Measurements from ENCODE around the gene TM2D3.

Gene TM2D3

GRCh38 chr15:101615414-101615985, 36.7 kb downstream of the TM2D3 start (continued):
- TF ChIP-seq, protein P1, sequence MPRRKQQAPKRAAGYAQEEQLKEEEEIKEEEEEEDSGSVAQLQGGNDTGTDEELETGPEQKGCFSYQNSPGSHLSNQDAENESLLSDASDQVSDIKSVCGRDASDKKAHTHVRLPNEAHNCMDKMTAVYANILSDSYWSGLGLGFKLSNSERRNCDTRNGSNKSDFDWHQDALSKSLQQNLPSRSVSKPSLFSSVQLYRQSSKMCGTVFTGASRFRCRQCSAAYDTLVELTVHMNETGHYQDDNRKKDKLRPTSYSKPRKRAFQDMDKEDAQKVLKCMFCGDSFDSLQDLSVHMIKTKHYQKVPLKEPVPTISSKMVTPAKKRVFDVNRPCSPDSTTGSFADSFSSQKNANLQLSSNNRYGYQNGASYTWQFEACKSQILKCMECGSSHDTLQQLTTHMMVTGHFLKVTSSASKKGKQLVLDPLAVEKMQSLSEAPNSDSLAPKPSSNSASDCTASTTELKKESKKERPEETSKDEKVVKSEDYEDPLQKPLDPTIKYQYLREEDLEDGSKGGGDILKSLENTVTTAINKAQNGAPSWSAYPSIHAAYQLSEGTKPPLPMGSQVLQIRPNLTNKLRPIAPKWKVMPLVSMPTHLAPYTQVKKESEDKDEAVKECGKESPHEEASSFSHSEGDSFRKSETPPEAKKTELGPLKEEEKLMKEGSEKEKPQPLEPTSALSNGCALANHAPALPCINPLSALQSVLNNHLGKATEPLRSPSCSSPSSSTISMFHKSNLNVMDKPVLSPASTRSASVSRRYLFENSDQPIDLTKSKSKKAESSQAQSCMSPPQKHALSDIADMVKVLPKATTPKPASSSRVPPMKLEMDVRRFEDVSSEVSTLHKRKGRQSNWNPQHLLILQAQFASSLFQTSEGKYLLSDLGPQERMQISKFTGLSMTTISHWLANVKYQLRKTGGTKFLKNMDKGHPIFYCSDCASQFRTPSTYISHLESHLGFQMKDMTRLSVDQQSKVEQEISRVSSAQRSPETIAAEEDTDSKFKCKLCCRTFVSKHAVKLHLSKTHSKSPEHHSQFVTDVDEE (CRISPR knock-in tag; IDR thresholded peaks at IDR 0.05): no peak
- TF ChIP-seq RARB (CRISPR knock-in tag; IDR thresholded peaks at IDR 0.05) (no peak), ZNF565 (CRISPR knock-in tag; conservative IDR thresholded peaks at IDR 0.05; ENCODE audit: low read depth) (no peak), ZFP3 (CRISPR knock-in tag; IDR thresholded peaks at IDR 0.05) (no peak)
- TF ChIP-seq, protein P2, sequence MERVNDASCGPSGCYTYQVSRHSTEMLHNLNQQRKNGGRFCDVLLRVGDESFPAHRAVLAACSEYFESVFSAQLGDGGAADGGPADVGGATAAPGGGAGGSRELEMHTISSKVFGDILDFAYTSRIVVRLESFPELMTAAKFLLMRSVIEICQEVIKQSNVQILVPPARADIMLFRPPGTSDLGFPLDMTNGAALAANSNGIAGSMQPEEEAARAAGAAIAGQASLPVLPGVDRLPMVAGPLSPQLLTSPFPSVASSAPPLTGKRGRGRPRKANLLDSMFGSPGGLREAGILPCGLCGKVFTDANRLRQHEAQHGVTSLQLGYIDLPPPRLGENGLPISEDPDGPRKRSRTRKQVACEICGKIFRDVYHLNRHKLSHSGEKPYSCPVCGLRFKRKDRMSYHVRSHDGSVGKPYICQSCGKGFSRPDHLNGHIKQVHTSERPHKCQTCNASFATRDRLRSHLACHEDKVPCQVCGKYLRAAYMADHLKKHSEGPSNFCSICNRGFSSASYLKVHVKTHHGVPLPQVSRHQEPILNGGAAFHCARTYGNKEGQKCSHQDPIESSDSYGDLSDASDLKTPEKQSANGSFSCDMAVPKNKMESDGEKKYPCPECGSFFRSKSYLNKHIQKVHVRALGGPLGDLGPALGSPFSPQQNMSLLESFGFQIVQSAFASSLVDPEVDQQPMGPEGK (CRISPR knock-in tag; IDR thresholded peaks at IDR 0.05; ENCODE audit: borderline replicate concordance): no peak

DNA sequence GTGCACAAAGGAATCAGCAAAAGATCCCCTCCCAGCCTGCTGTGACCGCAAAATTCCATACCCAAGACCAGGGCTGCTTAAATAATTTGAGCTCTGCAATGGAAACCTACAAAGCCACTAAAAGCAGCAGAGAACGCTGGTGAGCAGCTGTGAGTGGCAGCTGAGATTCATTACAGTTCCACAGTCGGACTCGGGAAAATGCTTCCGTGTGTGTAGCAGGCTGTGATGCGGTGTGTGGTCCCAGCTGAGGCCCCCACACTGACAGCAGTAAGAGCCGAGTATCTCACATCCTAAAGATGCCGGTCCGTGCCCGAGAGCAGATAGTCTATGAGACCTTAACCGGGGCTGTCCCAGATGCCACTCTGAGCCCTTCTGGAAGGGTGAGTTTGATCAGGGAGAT, 37.4 kb downstream of the TM2D3 start:
- no peak for TF ChIP-seq ZNF8 (CRISPR knock-in tag; IDR thresholded peaks at IDR 0.05)
- no peak for TF ChIP-seq PPARA (CRISPR knock-in tag; IDR thresholded peaks at IDR 0.05; ENCODE audit: borderline replicate concordance)
- no peak for TF ChIP-seq BACH2 (CRISPR knock-in tag; IDR thresholded peaks at IDR 0.05; ENCODE audit: borderline replicate concordance)
- TF ChIP-seq CSRNP3 (CRISPR knock-in tag; IDR thresholded peaks at IDR 0.05): no peak
- TF ChIP-seq ARNTL (CRISPR knock-in tag; IDR thresholded peaks at IDR 0.05; ENCODE audit: borderline replicate concordance, low read depth): no peak
- TF ChIP-seq RARB (CRISPR knock-in tag; IDR thresholded peaks at IDR 0.05): no peak
- no peak for TF ChIP-seq ZFP3 (CRISPR knock-in tag; IDR thresholded peaks at IDR 0.05)
- TF ChIP-seq ZFP30 (CRISPR knock-in tag; IDR thresholded peaks at IDR 0.05): no peak
- TF ChIP-seq ZNF70 (CRISPR knock-in tag; IDR thresholded peaks at IDR 0.05): no peak
- TF ChIP-seq ISL1 (CRISPR knock-in tag; IDR thresholded peaks at IDR 0.05): no peak
- TF ChIP-seq CREB5 (CRISPR knock-in tag; IDR thresholded peaks at IDR 0.05; ENCODE audit: low read depth): no peak
- TF ChIP-seq ESRRG (CRISPR knock-in tag; IDR thresholded peaks at IDR 0.05): no peak
- ATAC-seq: no peak

DNA sequence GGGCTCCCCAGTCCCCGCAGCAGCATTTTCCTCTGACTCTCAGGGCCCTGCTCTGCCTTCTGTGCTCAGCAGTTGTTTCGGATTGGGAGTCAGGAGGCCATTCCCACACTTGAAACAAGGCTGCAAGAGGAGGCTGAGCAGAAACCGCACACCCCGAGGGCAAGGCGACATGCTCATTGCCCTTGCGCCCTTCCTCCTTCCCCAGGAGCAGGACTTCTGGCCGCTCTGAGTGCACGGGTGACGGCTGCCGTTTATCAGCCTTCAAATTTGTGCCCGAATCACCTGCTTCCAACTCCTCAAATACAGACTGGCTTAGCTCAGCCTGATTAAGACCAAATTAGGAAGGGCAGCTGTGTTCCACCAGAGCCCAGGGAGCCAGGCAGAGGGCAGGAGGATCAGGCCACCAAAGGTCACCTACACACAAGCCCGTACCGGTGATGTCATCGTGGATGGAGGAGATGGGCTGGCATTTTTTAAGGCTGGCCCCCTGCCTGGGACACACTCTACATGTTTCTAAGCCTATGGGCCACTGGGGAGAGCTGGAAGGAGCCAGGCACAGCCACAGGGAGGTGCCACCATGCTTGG, 38.1 kb downstream of the TM2D3 start:
- no peak; the same call in 1 of the 3 replicates for ATAC-seq
- TF ChIP-seq ISL1 (CRISPR knock-in tag; IDR thresholded peaks at IDR 0.05): no peak
- TF ChIP-seq, protein P2 (CRISPR knock-in tag; IDR thresholded peaks at IDR 0.05; ENCODE audit: borderline replicate concordance): no peak
- no peak for TF ChIP-seq CREB5 (CRISPR knock-in tag; IDR thresholded peaks at IDR 0.05; ENCODE audit: low read depth)
- TF ChIP-seq, protein P1 (CRISPR knock-in tag; IDR thresholded peaks at IDR 0.05): no peak
- TF ChIP-seq, protein P3, sequence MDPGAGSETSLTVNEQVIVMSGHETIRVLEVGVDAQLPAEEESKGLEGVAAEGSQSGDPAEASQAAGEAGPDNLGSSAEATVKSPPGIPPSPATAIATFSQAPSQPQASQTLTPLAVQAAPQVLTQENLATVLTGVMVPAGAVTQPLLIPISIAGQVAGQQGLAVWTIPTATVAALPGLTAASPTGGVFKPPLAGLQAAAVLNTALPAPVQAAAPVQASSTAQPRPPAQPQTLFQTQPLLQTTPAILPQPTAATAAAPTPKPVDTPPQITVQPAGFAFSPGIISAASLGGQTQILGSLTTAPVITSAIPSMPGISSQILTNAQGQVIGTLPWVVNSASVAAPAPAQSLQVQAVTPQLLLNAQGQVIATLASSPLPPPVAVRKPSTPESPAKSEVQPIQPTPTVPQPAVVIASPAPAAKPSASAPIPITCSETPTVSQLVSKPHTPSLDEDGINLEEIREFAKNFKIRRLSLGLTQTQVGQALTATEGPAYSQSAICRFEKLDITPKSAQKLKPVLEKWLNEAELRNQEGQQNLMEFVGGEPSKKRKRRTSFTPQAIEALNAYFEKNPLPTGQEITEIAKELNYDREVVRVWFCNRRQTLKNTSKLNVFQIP (CRISPR knock-in tag; IDR thresholded peaks at IDR 0.05; ENCODE audit: borderline replicate concordance, low read depth): no peak
- no peak for TF ChIP-seq ZFP30 (CRISPR knock-in tag; IDR thresholded peaks at IDR 0.05)
- no peak for TF ChIP-seq ZNF565 (CRISPR knock-in tag; conservative IDR thresholded peaks at IDR 0.05; ENCODE audit: low read depth)
- TF ChIP-seq CSRNP3 (CRISPR knock-in tag; IDR thresholded peaks at IDR 0.05): no peak
- TF ChIP-seq GLIS3 (CRISPR knock-in tag; IDR thresholded peaks at IDR 0.05): no peak
- no peak for TF ChIP-seq TOX (CRISPR knock-in tag; IDR thresholded peaks at IDR 0.05; ENCODE audit: borderline replicate concordance)
